Measurements from ENCODE around the gene MNS1. TPM values are rescaled to one million over a fixed set of nuclear protein-coding genes. Genes with fewer than 3 reads are reported as not detected.
"Not testable (repeated sequence)": the region's sequence is repeated elsewhere in the genome, so short reads cannot be mapped to it uniquely, and the experiment has no call there.

Gene MNS1
- total and polyA plus RNA-seq, 2 donors (not counting 1 experiment from before 2014, with no cell fraction given) = 1.8 to 3.9 TPM

GRCh38 chr15:56425976-56426375, 39.0 kb downstream of the MNS1 start:
- Histone ChIP-seq H3K4me1 (ENCODE audit: control insufficient read depth, extremely low read depth, insufficient read depth, low read length) (no peaks in the 10 kb centered on the region), H2AFZ (ENCODE audit: low read length) (no peak overlapping the region), H3K4me3 (replicated peaks in 1 of 4; ENCODE audit: control extremely low read depth in 1 of 4, insufficient read depth in 1 of 4, low read depth in 3 of 4, low read length in 4 of 4) (no peak overlapping the region), H3K4me2 (ENCODE audit: extremely low read depth, insufficient read depth, low read length) (no peak overlapping the region), H3K79me2 (ENCODE audit: control insufficient read depth, insufficient read depth, low read length) (no peaks in the 10 kb centered on the region), H3K27ac (ENCODE audit: insufficient read depth, low read length) (no peak overlapping the region), H4K20me1 (ENCODE audit: control insufficient read depth, extremely low read depth, insufficient read depth, low read length) (no peaks in the 10 kb centered on the region), H3K9ac (ENCODE audit: insufficient read depth, low read length) (no peak overlapping the region), H3K36me3 (ENCODE audit: control insufficient read depth, insufficient read depth, low read length) (no peaks in the 10 kb centered on the region), H3K9me3 (ENCODE audit: control insufficient read depth, insufficient read depth, low read depth, low read length) (no peaks in the 10 kb centered on the region), H3K27me3 (ENCODE audit: control insufficient read depth, insufficient read depth, low read length) (no peaks in the 10 kb centered on the region)
- no peak for TF ChIP-seq EZH2 (IDR thresholded peaks at IDR 0.05; ENCODE audit: low read length, missing control alignments)
- no peak for TF ChIP-seq CTCF (conservative IDR thresholded peaks at IDR 0.05 in 1 of 2, IDR thresholded peaks at IDR 0.05 in 1 of 2; ENCODE audit: low read depth in 1 of 2, low read length in 2 of 2)
- no peak for DNase-seq (ENCODE audit: low read depth in 2 of 2)

- Histone ChIP-seq H3K79me2 (ENCODE audit: control insufficient read depth, insufficient read depth, low read length) (no peaks in the 10 kb centered on the region), H3K4me1 (ENCODE audit: control insufficient read depth, extremely low read depth, insufficient read depth, low read length) (no peaks in the 10 kb centered on the region), H3K9me3 (ENCODE audit: control insufficient read depth, insufficient read depth, low read depth, low read length) (no peaks in the 10 kb centered on the region), H3K27me3 (ENCODE audit: control insufficient read depth, insufficient read depth, low read length) (no peaks in the 10 kb centered on the region), H3K4me2 (ENCODE audit: extremely low read depth, insufficient read depth, low read length) (no peak overlapping the region), H4K20me1 (ENCODE audit: control insufficient read depth, extremely low read depth, insufficient read depth, low read length) (no peaks in the 10 kb centered on the region), H3K27ac (ENCODE audit: insufficient read depth, low read length) (no peak overlapping the region), H3K9ac (ENCODE audit: insufficient read depth, low read length) (no peak overlapping the region), H3K4me3 (replicated peaks in 1 of 4; ENCODE audit: control extremely low read depth in 1 of 4, insufficient read depth in 1 of 4, low read depth in 3 of 4, low read length in 4 of 4) (no peak overlapping the region), H2AFZ (ENCODE audit: low read length) (no peak overlapping the region), H3K36me3 (ENCODE audit: control insufficient read depth, insufficient read depth, low read length) (no peaks in the 10 kb centered on the region)
- TF ChIP-seq CTCF (conservative IDR thresholded peaks at IDR 0.05 in 1 of 2, IDR thresholded peaks at IDR 0.05 in 1 of 2; ENCODE audit: low read depth in 1 of 2, low read length in 2 of 2) (no peak), EZH2 (IDR thresholded peaks at IDR 0.05; ENCODE audit: low read length, missing control alignments) (no peak)
- no peak for DNase-seq (ENCODE audit: low read depth in 2 of 2)
These were observed 39.7 kb downstream of the MNS1 start for GRCh38 chr15:56425276-56425675.

- not testable (repeated sequence) for H3K4me3 ChIP-seq (replicated peaks in 1 of 4; ENCODE audit: control extremely low read depth in 1 of 4, insufficient read depth in 1 of 4, low read depth in 3 of 4, low read length in 4 of 4); H3K4me1 ChIP-seq (ENCODE audit: control insufficient read depth, extremely low read depth, insufficient read depth, low read length); H3K27ac ChIP-seq (ENCODE audit: insufficient read depth, low read length); H3K27me3 ChIP-seq (ENCODE audit: control insufficient read depth, insufficient read depth, low read length); DNase-seq (ENCODE audit: low read depth in 2 of 2); H3K36me3 ChIP-seq (ENCODE audit: control insufficient read depth, insufficient read depth, low read length); H3K4me2 ChIP-seq (ENCODE audit: extremely low read depth, insufficient read depth, low read length); H3K9me3 ChIP-seq (ENCODE audit: control insufficient read depth, insufficient read depth, low read depth, low read length); H2AFZ ChIP-seq (ENCODE audit: low read length); H3K79me2 ChIP-seq (ENCODE audit: control insufficient read depth, insufficient read depth, low read length); H4K20me1 ChIP-seq (ENCODE audit: control insufficient read depth, extremely low read depth, insufficient read depth, low read length); H3K9ac ChIP-seq (ENCODE audit: insufficient read depth, low read length)
These were observed 51.7 kb downstream of the MNS1 start for GRCh38 chr15:56413114-56413733.

Data from fibroblast of lung (primary cell).